Measurements from ENCODE around the gene PTRHD1. TPM values are rescaled to one million over a fixed set of nuclear protein-coding genes. Genes with fewer than 3 reads are reported as not detected.

The PTRHD1 gene
- total and polyA plus RNA-seq, 9 donors: 14.9 to 68.1 (median 21.1) TPM

- WGBS, 3 donors: 37 to 58% (median 46%) methylated on average over 1 of the region's 1 CpG
- intact Hi-C loops (cut with DNase I): no loop called here
- Histone ChIP-seq H3K36me3 (no peaks in the 10 kb centered on the region), H3K9me3 (no peaks in the 10 kb centered on the region), H3K4me3 (no peak overlapping the region), H3K27ac (no peak overlapping the region), H3K27me3 (no peaks in the 10 kb centered on the region), H3K4me1 (ENCODE audit: insufficient read depth) (no peaks in the 10 kb centered on the region)
- no peak for TF ChIP-seq CTCF (IDR thresholded peaks at IDR 0.05)
- no peak for TF ChIP-seq EP300 (IDR thresholded peaks at IDR 0.05)
- TF ChIP-seq POLR2A (IDR thresholded peaks at IDR 0.05): no peak
- no peak for DNase-seq
These were observed 48.8 kb downstream of the PTRHD1 start for GRCh38 chr2:24744356-24744755.

GRCh38 chr2:24743924-24744323, 49.3 kb downstream of the PTRHD1 start:
- H3K4me3 ChIP-seq: no peak overlapping the region
- WGBS, 3 donors: 75 to 79% (median 77%) methylated on average over 3 of the region's 3 CpGs
- H3K27ac ChIP-seq: no peak overlapping the region
- no peaks in the 10 kb centered on the region for H3K4me1 ChIP-seq (ENCODE audit: insufficient read depth)
- no peaks in the 10 kb centered on the region for H3K36me3 ChIP-seq
- no peaks in the 10 kb centered on the region for H3K9me3 ChIP-seq
- TF ChIP-seq CTCF (IDR thresholded peaks at IDR 0.05) (no peak), EP300 (IDR thresholded peaks at IDR 0.05) (no peak), POLR2A (IDR thresholded peaks at IDR 0.05) (no peak)
- intact Hi-C loops (cut with DNase I): no loop called here
- H3K27me3 ChIP-seq: no peaks in the 10 kb centered on the region
- DNase-seq: no peak

GRCh38 chr2:24742730-24743129, 50.5 kb downstream of the PTRHD1 start:
- DNase-seq: no peak
- Histone ChIP-seq H3K27ac (no peak overlapping the region), H3K9me3 (no peaks in the 10 kb centered on the region), H3K36me3 (no peaks in the 10 kb centered on the region), H3K4me3 (no peak overlapping the region), H3K4me1 (ENCODE audit: insufficient read depth) (no peaks in the 10 kb centered on the region), H3K27me3 (no peaks in the 10 kb centered on the region)
- TF ChIP-seq POLR2A (IDR thresholded peaks at IDR 0.05) (no peak), EP300 (IDR thresholded peaks at IDR 0.05) (no peak), CTCF (IDR thresholded peaks at IDR 0.05) (no peak)
- intact Hi-C loops (cut with DNase I): no loop called here
- WGBS, 3 donors: 75 to 84% (median 78%) methylated on average over 1 of the region's 1 CpG

GRCh38 chr2:24740142-24740541, 53.0 kb downstream of the PTRHD1 start:
- H3K27ac ChIP-seq: no peak overlapping the region
- TF ChIP-seq EP300 (IDR thresholded peaks at IDR 0.05) (no peak), CTCF (IDR thresholded peaks at IDR 0.05) (no peak), POLR2A (IDR thresholded peaks at IDR 0.05) (no peak)
- no peak for DNase-seq
- H3K27me3 ChIP-seq: no peaks in the 10 kb centered on the region
- H3K4me3 ChIP-seq: no peak overlapping the region
- 74 to 79% (median 76%) methylated on average over 1 of the region's 1 CpG for WGBS, 3 donors
- intact Hi-C loops (cut with DNase I): no loop called here
- H3K9me3 ChIP-seq: no peaks in the 10 kb centered on the region
- no peaks in the 10 kb centered on the region for H3K4me1 ChIP-seq (ENCODE audit: insufficient read depth)
- H3K36me3 ChIP-seq: no peaks in the 10 kb centered on the region

Other genes with a start within 250 kb of the PTRHD1 start
- gene CENPO, start within 50 bp of the PTRHD1 start, total RNA-seq: 1 to 10 TPM; 1.0 to 3.9 (median 2.4) TPM
- 1 to 10 TPM; 1.7 to 4.7 TPM for gene CENPO, start within 50 bp of the PTRHD1 start, polyA plus RNA-seq
- gene ADCY3, start 126.8 kb upstream of the PTRHD1 start, total RNA-seq: 100 to 1,000 TPM in 3 of 7 donors, 10 to 100 TPM in 4; 27.1 to 150 (median 97.4) TPM
- gene ADCY3, start 126.8 kb upstream of the PTRHD1 start, polyA plus RNA-seq: 100 to 1,000 TPM in 1 of 2 donors, 10 to 100 TPM in 1; 65.1 to 104 TPM
- 10 to 100 TPM; 10.2 to 17.6 (median 13.5) TPM for gene DNAJC27, start 178.6 kb upstream of the PTRHD1 start, total RNA-seq
- 1 to 10 TPM; 6.0 to 8.7 TPM for gene DNAJC27, start 178.6 kb upstream of the PTRHD1 start, polyA plus RNA-seq
- 1 to 10 TPM in 6 of 7 donors, under 1 TPM in 1; 0.36 to 4.5 (median 1.5) TPM for gene EFR3B, start 248.7 kb upstream of the PTRHD1 start, total RNA-seq
- gene EFR3B, start 248.7 kb upstream of the PTRHD1 start, polyA plus RNA-seq: under 1 TPM; 0.45 to 0.93 TPM

Data from ovary (tissue), 9 donors.